ENCODE data around the gene STX2.
"Not testable (repeated sequence)": the region's sequence is repeated elsewhere in the genome, so short reads cannot be mapped to it uniquely, and the experiment has no call there.

The STX2 gene

GRCh38 chr12:130868412-130868811 lies 29.4 kb upstream of the STX2 start:
- no peak for DNase-seq

DNA sequence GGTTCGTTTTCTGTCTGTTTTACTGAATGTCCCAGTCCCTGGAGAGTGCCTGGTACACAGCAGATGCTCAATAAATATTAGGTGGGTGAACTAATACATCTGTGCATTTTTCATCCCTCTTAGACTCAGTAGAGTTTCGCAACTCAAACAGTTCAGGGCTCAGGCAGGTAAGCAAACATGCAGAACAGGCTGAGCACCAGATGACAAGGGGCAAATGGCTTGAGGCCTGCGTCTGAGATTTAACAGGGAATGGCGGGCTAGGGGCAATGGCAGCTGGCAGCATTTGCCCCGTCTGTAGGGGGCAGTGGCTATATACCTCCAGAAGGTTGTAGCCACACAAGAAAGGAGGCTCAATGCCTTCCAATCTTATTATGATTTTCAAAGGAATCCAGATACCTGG lies 24.2 kb upstream of the STX2 start:
- DNase-seq: no peak

GRCh38 chr12:130862771-130863170 lies 23.7 kb upstream of the STX2 start:
- DNase-seq: not testable (repeated sequence)

- no peak for DNase-seq
These were observed 23.1 kb upstream of the STX2 start for GRCh38 chr12:130862161-130862560.

DNA sequence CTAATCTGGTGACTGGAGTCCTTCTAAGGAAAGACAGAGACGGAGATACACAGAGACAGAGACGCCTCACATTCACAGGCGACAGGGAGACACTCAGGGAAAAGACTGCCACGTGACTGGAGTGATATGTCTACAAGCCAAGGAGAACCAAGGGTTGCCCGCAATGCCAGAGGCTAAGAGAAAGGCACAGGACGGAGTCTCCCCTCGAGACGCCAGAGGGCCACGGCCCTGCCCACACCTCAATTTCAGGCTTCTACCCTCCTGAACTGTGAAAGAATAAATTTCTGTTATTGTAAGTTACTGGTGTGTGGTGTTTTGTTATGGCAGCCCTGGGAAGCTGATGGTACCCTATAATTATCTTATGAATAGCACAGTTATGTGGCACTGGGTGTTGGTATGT lies 21.3 kb upstream of the STX2 start:
- no peak for DNase-seq

DNA sequence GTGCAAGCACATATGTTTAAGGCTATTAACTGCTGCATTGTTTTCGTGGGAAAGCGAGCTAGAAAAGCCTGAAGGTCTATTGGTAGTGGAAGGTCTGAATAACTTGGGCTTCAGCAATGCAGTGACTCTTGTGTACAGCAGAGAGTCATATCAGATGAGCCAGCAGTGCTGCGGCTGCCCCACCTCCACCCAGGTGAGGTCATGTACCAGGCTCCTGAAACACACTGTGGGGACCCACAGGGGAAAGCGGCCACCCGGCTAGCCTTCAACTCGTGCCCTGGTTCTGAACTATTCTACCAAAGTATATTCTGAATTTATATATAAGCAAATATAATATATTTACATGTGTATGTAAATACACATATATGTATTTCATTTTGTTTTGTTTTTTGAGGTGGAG lies 20.1 kb upstream of the STX2 start:
- no peak for DNase-seq

DNA sequence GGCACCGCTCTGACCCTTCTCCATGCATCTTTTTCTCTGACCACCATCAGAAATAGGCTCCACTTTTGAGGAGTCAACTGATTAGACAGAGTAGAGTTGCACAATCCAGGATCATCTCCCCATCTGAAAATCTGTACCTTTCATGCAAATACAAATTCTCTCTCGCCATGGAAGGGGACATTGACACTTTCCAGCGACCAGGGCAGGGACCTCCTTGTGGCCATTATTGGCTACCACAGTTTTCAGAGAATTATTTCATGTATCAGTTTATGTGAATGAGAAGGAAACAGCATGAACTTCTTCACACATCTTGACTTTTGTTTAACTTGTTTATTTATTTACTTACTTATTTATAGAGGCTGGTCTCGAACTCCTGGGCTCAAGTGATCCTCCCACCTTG lies 19.0 kb upstream of the STX2 start:
- DNase-seq: no peak

- no peak for DNase-seq
These were observed 17.0 kb upstream of the STX2 start for GRCh38 chr12:130856088-130856487.

DNA sequence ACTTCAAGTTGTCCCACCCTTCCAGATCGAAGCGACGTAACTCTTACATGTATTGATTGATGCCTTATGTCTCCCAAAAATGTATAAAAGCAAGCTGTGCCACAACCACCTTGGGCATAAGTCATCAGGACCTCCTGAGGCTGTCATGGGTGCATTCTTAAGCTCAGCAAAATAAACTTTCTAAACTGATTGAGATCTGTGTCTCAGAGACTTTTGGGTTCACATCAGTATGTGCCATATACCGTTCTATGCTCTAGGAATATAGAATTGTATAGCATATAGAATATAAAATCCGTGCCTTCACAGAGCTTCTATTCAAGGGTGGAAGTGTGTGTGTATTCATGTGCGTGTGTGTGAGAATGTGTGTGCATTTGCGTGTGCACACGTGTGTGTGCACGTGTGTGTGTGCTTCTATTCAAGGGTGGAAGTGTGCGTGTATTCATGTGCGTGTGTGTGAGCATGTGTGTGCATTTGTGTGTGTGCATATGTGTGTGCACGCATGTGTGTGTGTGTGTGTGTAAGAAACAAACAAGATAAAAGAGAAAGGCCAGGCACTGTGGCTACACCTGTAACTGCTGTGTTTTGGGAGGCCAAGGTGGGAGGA lies 11.5 kb upstream of the STX2 start:
- no peak for DNase-seq

GRCh38 chr12:130849561-130850417 lies 10.7 kb upstream of the STX2 start:
- no peak for DNase-seq

DNA sequence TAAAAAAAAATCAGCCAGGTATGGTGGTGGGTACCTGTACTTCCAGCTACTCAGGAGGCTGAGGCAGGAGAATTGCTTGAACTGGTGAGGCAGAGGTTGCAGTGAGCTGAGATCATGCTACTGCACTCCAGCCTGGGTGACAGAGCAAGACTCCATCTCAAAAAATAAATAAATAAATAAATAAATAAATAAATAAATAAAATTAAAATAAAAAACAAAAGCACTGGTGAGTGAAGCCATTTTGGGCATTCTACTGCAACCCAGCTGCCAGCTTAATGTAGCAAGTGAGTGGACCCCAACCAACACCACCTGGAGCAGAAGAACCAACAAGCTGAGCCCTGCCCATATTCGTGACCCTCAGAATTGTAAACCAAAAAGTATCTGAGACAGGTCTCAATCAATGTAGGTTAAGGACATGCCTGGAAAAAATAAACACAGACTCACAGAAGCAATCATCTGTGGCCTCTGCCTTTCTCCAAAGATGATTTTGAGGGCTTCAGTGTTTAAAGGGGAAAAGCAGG lies 9.8 kb upstream of the STX2 start:
- not testable (repeated sequence) for DNase-seq

GRCh38 chr12:130848105-130848504 lies 9.1 kb upstream of the STX2 start:
- not testable (repeated sequence) for DNase-seq

DNA sequence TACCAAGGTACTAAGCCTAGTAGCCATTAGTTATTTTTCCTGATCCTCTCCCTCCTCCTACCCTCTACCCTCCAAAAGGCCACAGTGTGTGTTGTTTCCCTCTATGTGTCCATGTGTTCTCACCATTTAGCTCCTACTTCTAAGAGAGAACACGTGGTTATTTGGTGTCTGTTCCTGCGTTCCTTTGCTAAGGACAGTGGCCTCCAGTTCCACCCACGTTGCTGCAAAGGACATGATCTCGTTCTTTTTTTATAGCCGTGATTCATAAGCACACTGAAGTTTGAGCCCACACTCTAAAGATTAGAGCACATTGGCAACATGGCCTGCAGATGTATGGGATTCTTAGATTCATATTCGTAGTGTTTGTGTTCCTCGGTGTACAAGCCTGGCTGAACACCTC lies 8.1 kb upstream of the STX2 start:
- no peak for DNase-seq

- no peak for DNase-seq
These were observed 7.3 kb upstream of the STX2 start for GRCh38 chr12:130846369-130846768.

GRCh38 chr12:130839770-130840404 lies 837 bp upstream of the STX2 start:
- DNase-seq: no peak

GRCh38 chr12:130838284-130838950 lies 633 bp downstream of the STX2 start:
- DNase-seq: no peak

DNA sequence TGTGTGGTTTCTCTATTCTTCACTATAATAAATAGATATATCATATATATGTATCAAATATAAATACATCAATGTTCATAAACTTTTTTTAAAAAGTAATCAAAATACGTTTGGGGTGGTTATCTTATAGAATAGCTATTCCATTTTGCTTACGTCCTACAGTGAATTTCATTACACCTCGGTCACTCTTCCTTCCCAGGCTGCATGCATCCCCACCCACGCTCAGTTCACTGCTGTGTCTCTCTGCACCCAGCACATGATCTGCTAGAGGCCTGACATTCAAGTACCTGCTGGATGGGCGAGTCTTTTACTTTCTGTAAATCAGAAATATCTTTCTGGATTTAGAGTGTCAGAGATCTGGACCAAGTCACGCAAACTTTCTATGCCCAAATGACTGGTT lies 3.6 kb downstream of the STX2 start:
- DNase-seq: no peak

DNA sequence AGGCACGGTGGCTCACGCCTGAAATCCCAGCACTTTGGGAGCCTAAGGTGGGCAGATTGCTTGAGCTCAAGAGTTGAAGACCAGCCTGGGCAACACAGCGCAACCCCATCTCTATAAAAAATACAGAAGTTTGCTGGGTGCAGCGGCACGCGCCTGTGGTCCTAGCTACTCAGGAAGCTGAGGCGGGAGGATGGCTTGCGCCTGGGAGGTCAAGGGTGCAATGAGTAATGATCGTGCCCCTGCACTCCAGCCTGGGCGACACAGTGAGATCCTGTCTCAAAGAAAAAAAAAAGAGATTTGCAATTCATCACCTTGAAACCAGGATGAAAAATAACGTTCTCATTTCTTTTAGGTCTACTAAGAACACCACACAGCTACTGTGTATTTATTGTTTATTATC lies 4.0 kb downstream of the STX2 start:
- no peak for DNase-seq

DNA sequence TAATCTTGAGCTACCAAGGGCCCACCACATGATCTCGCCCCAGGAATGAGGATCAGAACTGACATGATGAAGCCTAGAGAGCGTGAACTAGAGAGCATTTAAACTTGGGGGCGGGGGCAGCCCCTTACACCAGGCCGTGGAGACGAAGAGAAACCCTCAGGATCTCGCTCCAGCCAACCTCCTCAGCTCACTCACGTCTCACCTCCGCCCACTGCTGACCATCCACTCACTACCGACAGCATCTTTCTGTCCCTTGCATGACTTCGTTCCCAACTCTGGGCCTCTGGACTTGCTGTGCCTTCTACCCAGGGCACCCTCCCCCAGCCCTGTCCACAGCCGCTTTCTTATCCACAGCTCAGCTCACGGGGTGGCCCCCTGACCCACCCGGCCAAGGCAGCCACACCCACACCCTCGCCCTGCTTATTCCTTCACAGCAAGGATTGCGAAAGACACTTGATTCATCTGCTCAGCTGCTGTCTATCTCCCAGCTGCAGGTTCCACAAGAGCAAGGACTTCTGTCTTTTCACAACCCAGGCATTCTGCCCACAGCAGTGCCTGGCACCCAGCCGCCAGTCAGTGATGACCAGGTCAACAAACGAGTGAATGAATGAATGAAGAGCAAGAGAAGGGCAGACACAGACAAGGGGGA lies 6.4 kb downstream of the STX2 start:
- no peak for DNase-seq

- DNase-seq: no peak
These were observed 7.1 kb downstream of the STX2 start for GRCh38 chr12:130831876-130832405.

DNA sequence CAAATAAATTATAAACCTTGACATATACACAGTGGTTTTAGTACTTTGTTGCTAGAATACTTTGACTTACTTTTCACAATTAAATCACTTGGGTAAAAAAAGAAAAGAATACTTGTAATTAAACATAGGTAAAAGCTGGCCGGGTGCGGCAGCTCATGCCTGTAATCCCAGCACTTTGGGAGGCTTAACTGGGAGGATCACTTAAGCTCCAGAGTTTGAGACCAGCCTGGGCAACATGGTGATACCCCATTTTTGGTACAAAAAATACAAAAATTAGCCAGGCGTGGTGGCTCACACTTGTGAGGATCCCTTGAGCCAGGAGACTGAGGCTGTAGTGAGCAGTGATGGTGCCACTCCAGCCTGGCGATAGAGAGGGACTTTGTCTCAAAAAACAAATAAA lies 7.8 kb downstream of the STX2 start:
- DNase-seq: no peak

DNA sequence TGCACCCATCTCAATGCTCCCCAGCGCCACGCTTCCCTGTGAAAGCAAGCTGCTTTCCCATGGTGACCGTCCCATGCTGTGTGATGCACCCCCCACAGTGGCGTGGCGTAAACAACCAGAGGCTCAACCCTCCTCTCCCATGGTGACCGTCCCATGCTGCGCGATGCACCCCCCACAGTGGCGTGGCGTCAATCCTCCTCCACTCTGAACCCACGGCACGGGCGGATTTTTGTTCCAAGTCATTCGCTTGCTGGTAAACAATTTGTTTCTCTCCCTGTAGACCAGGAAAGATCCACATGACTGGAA lies 8.9 kb downstream of the STX2 start:
- no peak for DNase-seq
